AG04450 (cell line): ENCODE data around the gene EPHX1. TPM values are rescaled to one million over a fixed set of nuclear protein-coding genes. Genes with fewer than 3 reads are reported as not detected.

Experiments used
- CTCF ChIA-PET: fragments of 300-600, 350-600 bp; formaldehyde crosslinking; extraction: SDS; loops from one replicate; lab custom pipeline; 2022; ENCODE audit warnings: antibody characterized with exemption, inconsistent platforms; lab: Charles Lee
- POLR2A ChIA-PET: fragments of 350-600 bp; formaldehyde crosslinking; extraction: SDS; loops from one replicate; lab custom pipeline; 2021; ENCODE audit warnings: antibody characterized with exemption, inconsistent platforms; lab: Yijun Ruan, JAX
- DNase-seq: peaks from one replicate; pipeline ENCODE4 v3.0.0-alpha.2; 2011; ENCODE audit warnings: low read depth, low spot score
- H3K27ac ChIP-seq: one replicate; pipeline ENCODE4 v1.5.1; 2012; ENCODE audit warnings: low read depth, low read length, control low read depth
- H3K27me3 ChIP-seq: one replicate; pipeline ENCODE4 v1.6.0; 2012; ENCODE audit warnings: low read length; ENCODE audit not compliant: control insufficient read depth, insufficient read depth
- H3K4me3 ChIP-seq: 2 replicates; pipeline ENCODE4 v1.5.1; 2011; ENCODE audit warnings: mild to moderate bottlenecking, low read depth, low read length, control low read depth
- H3K9me3 ChIP-seq: 2 replicates; pipeline ENCODE4 v1.5.1; 2012; ENCODE audit warnings: low read length; ENCODE audit not compliant: control insufficient read depth, insufficient read depth
- CTCF ChIP-seq: IDR thresholded peaks from 2 replicates; pipeline ENCODE4 v1.5.1; 2011; ENCODE audit warnings: low read depth, low read length, control low read depth, inconsistent platforms
- polyA plus RNA-seq: library from polyadenylated mRNA; depleted of rRNA; stranded (reverse); fragments of >200 nt; gene quantifications from 2 replicates; pipeline ENCODE4 v1.2.3, GENCODE V29; 2011

EPHX1 gene
- polyA plus RNA-seq, 1 experiment, result 41.3 TPM

DNA sequence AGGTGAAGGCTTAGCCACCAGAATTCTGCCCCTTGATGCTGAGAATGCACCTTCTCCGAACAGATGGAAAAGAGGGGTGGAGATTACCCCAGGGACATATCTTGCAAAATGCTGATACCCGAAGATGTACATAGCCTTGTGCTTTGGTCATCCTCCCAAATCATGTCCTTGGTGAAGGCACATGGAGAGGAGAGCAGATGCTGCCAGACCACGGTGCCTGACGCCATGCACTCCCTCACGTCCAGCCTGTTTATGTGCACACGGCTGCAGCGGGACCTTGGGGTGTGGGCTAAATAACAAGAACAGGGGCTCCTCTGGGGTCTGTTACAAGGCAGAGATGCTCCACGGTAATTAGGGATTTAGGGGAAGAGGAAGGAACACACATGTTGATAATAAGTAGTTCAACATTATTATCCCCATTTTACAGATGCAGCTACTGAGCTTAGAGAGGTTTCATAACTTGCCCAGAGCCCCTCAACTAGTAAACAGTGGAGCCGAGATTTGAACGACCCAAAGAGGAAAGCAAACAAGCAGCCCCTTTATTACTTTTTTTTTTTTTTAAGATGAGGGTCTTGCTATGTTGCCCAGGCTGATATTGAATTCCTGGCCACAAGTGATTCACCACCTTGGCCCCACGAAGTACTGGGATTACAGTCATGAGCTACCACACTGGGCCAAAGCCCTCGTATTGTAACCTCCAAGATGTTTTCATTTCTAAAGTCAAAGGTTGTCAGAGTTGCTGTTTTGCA, 12.9 kb downstream of the EPHX1 start:
- no peak for DNase-seq
- H3K27me3 ChIP-seq, result no peaks in the 10 kb centered on the region
- H3K9me3 ChIP-seq, result no peaks in the 10 kb centered on the region
- H3K27ac ChIP-seq, result no peak overlapping the region
- no peak overlapping the region for H3K4me3 ChIP-seq
- ChIA-PET CTCF (interaction anchor here (0.5 to 2.1 kb wide), 3 partner anchors 12 to 34 kb away, joined by 3 to 6 read pairs (median 5); no protein-coding TSS in a partner anchor), POLR2A (interaction anchor here (1.2 kb wide), 1 partner anchor 13 kb away, joined by 5 read pairs; the partner anchor contains the start of gene EPHX1)
- TF ChIP-seq CTCF, result no peak

DNA sequence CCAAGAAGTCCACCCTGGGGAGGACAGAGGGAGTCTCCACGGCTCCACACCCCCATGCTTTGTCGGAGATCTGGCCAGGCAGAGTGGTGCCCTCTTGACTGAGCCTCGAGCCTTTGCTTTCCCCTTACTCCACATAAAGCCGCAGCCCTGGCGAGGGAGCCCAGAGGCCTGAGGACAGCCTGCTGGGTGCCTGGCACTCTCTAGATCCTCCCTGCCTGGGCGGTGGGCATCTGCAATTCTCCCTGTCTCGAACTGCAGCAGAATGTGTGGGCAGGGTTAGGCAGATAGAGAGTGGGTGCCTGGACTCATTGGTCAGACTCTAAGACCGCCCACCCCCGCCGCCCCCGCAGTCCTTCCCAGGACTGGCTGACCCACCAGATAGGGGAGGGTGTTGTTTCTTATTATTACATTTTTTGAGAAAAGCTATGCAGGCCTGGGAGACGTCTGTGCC, 13.9 kb downstream of the EPHX1 start:
- Histone ChIP-seq H3K4me3 (no peak overlapping the region), H3K27ac (no peak overlapping the region), H3K27me3 (no peaks in the 10 kb centered on the region), H3K9me3 (no peaks in the 10 kb centered on the region)
- POLR2A ChIA-PET, result no interaction called here
- no peak for TF ChIP-seq CTCF
- DNase-seq, result no peak
- CTCF ChIA-PET, result no interaction called here

- TF ChIP-seq CTCF, result no peak
- H3K27me3 ChIP-seq, result no peaks in the 10 kb centered on the region
- POLR2A ChIA-PET, result no interaction called here
- DNase-seq, result no peak
- no peak overlapping the region for H3K4me3 ChIP-seq
- H3K27ac ChIP-seq, result no peak overlapping the region
- no peaks in the 10 kb centered on the region for H3K9me3 ChIP-seq
- CTCF ChIA-PET, result no interaction called here
Measured at GRCh38 chr1:225824533-225824941, 14.6 kb downstream of the EPHX1 start.

DNA sequence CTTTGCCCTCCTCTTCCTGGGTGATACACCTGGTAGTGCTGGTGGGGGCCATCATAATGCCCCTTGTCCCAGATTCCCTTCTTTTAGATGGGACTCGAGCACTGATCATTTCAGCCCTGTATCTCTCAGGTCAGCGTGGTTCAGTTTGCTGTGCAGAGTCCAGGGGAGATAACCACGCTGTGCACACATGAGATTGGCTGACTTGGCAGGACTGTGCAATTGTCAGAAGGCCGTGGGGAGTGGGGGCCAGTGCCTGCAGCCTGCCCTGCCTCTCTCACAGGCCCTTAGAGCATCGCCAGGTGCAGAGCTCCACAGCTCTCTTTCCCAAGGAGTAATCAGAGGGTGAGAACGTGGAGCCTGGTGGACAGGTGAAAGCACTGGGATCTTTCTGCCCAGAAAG, 15.2 kb downstream of the EPHX1 start:
- ChIA-PET POLR2A (no interaction called here), CTCF (interaction anchor here (1.2 kb wide), 2 partner anchors 20 to 350 kb away, joined by 3 to 4 read pairs; no protein-coding TSS in a partner anchor)
- Histone ChIP-seq H3K4me3 (no peak overlapping the region), H3K9me3 (no peaks in the 10 kb centered on the region), H3K27me3 (no peaks in the 10 kb centered on the region), H3K27ac (no peak overlapping the region)
- DNase-seq, result no peak
- TF ChIP-seq CTCF, result no peak

GRCh38 chr1:225825607-225826007, 15.7 kb downstream of the EPHX1 start:
- Histone ChIP-seq H3K27me3 (no peaks in the 10 kb centered on the region), H3K27ac (no peak overlapping the region), H3K4me3 (no peak overlapping the region), H3K9me3 (no peaks in the 10 kb centered on the region)
- CTCF ChIA-PET, result interaction anchor here (1.2 kb wide), 2 partner anchors 20 to 351 kb away, joined by 3 to 4 read pairs; no protein-coding TSS in a partner anchor
- TF ChIP-seq CTCF, result no peak
- POLR2A ChIA-PET, result no interaction called here
- DNase-seq, result no peak
